Cortex of kidney (tissue), 1 donor: ENCODE results near the gene YES1.
"Not testable (repeated sequence)": the region's sequence is repeated elsewhere in the genome, so short reads cannot be mapped to it uniquely, and the experiment has no call there.

Source experiments
- DNase-seq: peaks from one replicate; lab custom pipeline; 2025; lab: John Stamatoyannopoulos, UW

Gene YES1

DNA sequence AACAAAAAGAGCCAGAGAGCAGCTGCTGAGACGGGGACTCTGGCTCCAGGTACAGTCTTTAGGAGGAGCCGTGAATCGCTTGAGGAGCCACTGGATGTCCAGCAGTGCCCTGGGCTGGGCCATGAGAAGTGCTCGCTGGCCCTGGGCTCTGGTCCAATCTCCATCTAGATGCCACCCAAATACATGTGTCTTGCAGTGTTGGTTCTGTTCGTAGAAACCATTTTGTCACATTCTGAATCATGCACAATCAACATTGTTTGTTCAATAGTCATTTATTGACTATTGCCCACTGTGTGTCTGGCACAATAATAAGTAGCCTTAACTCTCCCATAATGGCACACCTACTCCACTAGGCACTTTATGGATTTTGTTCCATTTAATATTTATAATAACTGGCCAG, 128.5 kb downstream of the YES1 start:
- DNase-seq: no peak

DNA sequence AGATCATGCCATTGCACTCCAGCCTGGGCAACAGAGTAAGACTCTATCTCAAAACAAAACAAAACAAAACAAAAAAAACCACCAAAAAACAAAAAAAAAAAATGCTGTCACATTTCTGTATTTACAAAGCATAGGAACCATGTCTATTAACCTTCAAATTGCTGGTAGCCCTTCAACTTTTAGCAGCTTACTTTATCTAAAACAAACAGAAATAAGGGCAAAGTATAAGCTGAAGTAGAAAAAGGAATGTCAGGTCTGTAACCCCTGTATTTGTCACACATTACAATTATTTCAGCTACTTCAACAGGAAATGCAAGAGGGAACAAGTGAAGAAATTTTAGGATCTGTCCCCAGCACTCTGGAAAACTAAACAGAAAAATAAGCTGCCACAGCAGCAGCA, 129.2 kb downstream of the YES1 start:
- DNase-seq: no peak

DNA sequence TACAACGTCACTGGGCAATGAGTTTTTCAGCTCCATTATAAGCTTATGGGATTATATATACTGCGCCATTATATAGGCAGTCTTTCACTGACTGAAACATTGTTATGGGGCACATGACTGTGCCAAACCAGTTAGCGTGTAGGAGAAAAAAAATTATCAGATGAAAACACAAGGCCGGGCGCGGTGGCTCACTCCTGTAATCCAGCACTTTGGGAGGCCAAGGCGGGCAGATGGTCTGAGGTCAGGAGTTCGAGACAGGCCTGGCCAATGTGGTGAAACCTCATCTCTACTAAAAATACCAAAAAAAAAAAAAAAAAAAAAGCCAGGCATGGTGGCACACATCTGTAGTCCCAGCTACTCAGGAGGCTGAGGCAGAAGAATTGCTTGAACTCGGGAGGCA, 129.6 kb downstream of the YES1 start:
- DNase-seq: not testable (repeated sequence)

DNA sequence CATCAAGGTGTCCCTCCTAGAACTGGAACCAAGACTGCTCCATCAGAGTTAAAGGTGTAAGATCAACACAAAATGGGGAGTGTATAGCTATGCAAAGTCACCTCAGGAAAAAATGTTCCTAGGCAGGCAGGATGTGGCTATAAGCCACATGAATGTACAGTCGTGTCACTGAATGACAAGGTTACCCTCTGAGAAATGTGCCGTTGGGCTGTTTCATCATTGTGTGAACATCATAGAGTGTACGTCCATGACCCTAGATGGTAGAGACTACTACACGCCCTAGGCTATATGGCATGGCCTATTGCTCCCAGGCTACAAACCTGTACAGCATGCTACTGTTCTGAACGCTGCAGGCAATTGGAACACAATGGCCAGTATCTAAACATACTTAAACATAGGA, 130.1 kb downstream of the YES1 start:
- DNase-seq: no peak

DNA sequence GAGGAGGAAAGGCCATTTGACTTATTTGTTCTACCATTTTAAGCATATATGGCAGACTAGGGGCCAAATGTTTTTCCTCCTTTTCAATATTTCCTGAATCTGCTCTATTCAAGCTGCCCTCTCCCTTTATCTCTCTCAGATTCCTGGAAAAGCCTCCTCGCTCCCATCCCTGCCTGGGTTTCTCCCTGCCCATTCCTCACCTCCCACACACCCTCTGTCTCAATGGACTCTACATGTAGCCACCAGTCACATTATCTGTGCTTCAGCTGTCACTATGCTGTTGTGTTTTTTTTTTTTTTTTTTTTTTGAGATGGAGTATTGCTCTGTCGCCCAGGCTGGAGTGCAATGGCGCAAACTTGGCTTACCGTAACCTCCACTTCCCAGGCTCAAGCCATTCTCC, 131.7 kb downstream of the YES1 start:
- DNase-seq: no peak

DNA sequence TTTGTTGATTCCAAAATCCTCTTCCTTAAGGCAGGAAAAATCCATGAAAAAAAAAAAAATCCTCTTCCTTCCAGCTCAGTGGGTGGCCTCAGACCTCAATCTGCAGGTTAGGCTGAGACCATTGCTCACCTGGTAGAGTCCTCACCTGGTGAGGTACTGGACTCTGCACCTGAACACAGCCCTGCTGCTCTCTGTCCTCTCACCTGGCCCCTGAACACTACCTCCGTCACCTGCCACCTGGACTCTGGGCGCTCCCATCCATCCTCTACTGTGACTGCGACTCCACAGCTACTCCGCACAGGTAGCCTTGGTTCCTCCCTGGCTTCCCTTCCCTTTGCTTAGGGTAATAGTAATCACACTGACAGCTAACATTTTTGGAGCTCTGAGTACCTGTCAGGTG, 132.5 kb downstream of the YES1 start:
- DNase-seq: no peak

DNA sequence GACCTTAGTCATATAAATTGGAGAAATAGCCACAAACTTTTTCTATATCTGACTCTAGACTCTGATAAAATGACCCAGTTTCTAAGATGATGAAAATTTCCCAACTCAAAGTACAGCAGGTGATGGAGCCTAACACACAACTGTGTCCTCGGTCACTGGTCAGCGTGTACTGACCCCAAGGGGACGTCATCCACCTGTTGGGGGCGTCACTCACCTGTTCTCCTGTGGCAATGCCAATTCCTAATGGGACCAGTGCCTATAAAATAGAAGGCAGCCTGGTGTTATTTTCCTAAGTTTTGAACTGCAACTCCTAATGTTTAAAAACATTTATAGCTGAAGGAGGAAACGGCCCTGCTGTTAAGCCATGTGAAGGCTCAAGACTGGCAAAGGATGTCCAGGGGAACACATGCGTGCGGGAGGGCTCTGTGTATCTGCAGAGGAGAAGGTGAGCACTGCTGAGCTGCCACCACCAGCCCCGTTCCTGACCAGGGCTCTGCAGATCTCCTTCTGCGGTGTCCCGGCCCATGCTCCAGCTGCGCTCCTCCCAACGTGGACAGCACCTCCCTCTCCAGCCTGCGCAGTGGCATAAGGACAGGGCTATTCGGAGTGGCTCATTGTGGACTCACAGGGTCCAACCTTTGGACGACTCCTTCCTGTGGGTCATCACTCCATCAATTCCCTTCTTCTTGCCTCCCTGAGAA, 133.4 kb downstream of the YES1 start:
- no peak for DNase-seq

DNA sequence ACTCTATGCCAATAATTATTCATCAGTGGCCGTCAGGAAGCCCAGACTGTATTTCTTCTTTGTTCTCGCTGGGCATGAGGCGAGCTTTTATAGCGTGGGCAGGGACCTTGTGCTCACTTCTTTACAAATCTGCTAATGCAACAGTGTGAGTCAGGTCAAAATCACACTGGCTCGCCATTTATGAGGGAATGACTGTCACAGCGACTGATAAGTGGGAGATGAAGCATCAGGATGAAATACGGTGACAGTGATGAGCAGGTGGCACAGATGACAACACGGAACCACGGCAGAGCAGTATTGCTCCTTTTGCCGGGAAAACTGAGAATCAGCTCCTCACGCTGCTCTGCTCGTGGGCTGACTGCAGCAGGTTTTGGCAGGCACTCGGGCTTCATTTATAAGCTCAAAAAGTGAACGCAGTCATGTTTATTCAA, 134.1 kb downstream of the YES1 start:
- DNase-seq: no peak

DNA sequence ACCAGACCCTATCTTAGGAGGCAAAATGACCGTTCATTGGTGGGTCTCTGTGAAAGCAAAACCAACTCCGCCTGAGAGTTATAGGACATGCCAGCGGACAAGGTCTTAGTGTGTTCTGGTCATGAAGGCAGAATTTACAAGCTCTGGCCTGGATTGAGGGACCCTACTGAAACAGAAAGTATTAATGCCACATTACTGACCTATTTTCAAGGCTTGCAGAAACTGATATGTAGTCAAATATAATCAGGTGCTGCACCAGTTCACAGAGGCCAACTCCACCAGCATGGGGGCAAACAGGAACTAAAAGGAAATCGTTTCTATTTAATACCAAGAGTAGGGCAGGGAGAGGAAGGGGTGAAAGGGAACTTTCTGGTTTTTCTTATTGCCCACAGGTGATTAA, 134.9 kb downstream of the YES1 start:
- DNase-seq: no peak

DNA sequence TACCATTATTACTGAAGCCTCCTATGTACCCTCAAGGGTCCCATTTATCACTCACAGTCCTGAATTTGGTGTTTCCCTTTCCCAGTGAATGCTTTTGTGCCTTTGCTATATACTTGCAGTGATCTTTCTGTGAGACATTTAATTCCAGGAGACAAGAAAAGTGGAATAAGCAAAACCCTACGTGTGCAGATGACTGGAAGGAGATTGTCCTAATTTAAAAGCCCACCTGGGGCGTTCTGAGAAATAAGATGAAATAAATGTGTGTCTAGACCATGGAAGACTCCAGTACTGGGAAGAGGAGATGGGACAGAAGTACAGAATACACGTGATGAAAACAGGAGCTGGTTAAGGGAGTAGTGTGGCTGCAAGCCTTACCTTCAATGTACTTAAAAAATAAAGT, 135.3 kb downstream of the YES1 start:
- no peak for DNase-seq

DNA sequence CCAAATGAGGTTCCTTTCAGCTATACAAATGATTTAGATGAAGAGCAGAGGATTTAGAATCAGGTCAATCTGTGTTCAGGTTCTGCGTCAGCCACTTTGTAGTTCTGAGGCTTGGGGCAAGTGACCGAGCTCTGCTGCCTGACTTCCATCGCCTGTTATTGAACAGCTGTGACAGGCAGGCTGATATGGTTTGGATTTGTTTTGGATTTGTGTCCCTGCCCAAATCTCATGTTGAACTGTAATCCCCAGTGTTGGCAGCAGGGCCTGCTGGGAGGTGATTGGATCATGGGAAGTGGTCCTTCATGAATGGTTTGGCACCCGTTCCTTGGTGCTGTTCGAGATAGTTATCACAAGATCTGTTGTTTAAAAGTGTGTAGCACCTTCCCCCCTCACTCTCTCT, 136.0 kb downstream of the YES1 start:
- no peak for DNase-seq

DNA sequence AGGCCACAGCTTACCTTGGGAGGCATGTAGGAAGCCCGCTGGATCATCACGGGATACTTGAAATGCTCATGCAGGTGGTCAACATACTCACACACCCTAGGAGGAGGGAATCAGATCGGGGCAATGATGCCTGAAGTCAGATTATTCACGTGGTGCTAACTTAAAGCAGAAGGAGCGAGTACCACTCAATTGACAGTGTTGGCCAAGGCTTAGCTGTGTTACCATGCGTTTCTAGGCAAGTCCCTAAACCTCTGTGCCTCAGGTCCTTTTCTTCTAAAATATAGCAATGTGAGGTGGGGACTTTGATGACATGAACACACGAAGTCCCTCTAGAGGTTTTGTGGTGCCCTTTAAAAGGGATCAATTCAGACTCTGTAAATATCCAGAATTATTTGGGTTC, 136.7 kb downstream of the YES1 start:
- DNase-seq: no peak

DNA sequence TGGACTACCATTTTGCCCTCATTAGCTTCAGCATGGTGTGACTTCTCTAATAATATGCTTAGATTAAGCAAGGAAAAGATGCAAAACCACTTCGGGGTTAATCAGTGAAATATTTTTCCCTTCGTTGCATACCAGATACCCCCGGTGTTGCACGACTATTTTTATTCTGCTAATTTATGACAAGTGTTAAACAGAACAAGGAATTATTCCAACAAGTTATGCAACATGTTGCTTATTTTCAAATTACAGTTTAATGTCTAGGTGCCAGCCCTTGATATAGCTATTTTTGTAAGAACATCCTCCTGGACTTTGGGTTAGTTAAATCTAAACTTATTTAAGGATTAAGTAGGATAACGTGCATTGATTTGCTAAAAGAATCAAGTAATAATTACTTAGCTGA, 138.3 kb downstream of the YES1 start:
- DNase-seq: no peak

DNA sequence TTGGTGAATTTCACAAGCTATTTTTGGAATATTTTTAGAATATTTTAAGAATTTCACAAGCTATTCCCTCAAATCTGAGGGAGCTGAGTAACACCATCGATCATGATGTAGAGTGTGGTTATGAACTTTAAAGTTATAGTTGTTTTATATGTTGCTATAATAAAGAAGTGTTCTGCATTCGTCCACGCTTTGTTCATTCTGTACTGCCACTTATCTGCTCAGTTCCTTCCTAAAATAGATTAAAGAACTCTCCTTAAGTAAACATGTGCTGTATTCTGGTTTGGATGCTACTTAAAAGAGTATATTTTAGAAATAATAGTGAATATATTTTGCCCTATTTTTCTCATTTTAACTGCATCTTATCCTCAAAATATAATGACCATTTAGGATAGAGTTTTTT, 138.7 kb downstream of the YES1 start:
- no peak for DNase-seq
